ENCODE measurements around the gene DNAJB2.
"Not testable (repeated sequence)": the region's sequence is repeated elsewhere in the genome, so short reads cannot be mapped to it uniquely, and the experiment has no call there.

The DNAJB2 gene

GRCh38 chr2:219286436-219287115 lies 7.4 kb downstream of the DNAJB2 start:
- no peak for TF ChIP-seq CTCF (conservative IDR thresholded peaks at IDR 0.05)
- TF ChIP-seq ZFX (IDR thresholded peaks at IDR 0.05), result no peak
- H3K27ac ChIP-seq, result no peak overlapping the region

- not testable (repeated sequence) for H3K27ac ChIP-seq
Measured at GRCh38 chr2:219287116-219287440, 7.9 kb downstream of the DNAJB2 start.

- H3K27ac ChIP-seq, result no peak overlapping the region
- TF ChIP-seq ZFX (IDR thresholded peaks at IDR 0.05) (no peak), CTCF (conservative IDR thresholded peaks at IDR 0.05) (no peak)
Measured at GRCh38 chr2:219287580-219288265, 8.6 kb downstream of the DNAJB2 start.

- TF ChIP-seq ZFX (IDR thresholded peaks at IDR 0.05) (no peak), CTCF (conservative IDR thresholded peaks at IDR 0.05) (no peak)
- H3K27ac ChIP-seq, result no peak overlapping the region
Measured at GRCh38 chr2:219289195-219289536, 10.0 kb downstream of the DNAJB2 start.

GRCh38 chr2:219289537-219290361 lies 10.6 kb downstream of the DNAJB2 start:
- TF ChIP-seq ZFX (IDR thresholded peaks at IDR 0.05) (no peak), CTCF (conservative IDR thresholded peaks at IDR 0.05) (no peak)

GRCh38 chr2:219290381-219291171 lies 11.4 kb downstream of the DNAJB2 start:
- H3K27ac ChIP-seq, result no peak overlapping the region
- TF ChIP-seq ZFX (IDR thresholded peaks at IDR 0.05), result no peak
- TF ChIP-seq CTCF (conservative IDR thresholded peaks at IDR 0.05), result no peak

More at GRCh38 chr2:219289537-219290361, 10.6 kb downstream of the DNAJB2 start:
- H3K27ac ChIP-seq, result no peak overlapping the region

GRCh38 chr2:219291394-219291793 lies 12.2 kb downstream of the DNAJB2 start:
- TF ChIP-seq CTCF (conservative IDR thresholded peaks at IDR 0.05) (no peak), ZFX (IDR thresholded peaks at IDR 0.05) (no peak)

More at GRCh38 chr2:219291394-219291793, 12.2 kb downstream of the DNAJB2 start:
- no peak overlapping the region for H3K27ac ChIP-seq

Measured in C4-2B (cell line).